PC-9 (cell line): Measurements from ENCODE around the gene DIAPH3. TPM values are rescaled to one million over a fixed set of nuclear protein-coding genes. Genes with fewer than 3 reads are reported as not detected.

Experiments used
- BruUV-seq: library from RNA; stranded (reverse); fragments of 400-500 nt; replicated peaks from 2 replicates; lab custom pipeline; 2021; lab: Mats Ljungman, UMichigan
- CTCF ChIA-PET: fragments of 300-600 bp; sonication (Branson Sonifier 250); formaldehyde crosslinking; loops from one replicate; lab custom pipeline; 2022; ENCODE audit warnings: antibody characterized with exemption; lab: Charles Lee
- POLR2A ChIA-PET: fragments of 300-600 bp; sonication (Branson Sonifier 250); formaldehyde crosslinking; loops from one replicate; lab custom pipeline; 2022; ENCODE audit warnings: antibody characterized with exemption; ENCODE audit not compliant: unreplicated experiment; lab: Charles Lee
- DNase-seq, 2 experiments: peaks; one replicate each; pipeline versions ENCODE4 v3.0.0 to v3.0.0-alpha.2; 2015 to 2022; ENCODE audit warnings: mixed read lengths in 1 of 2
- H2AFZ ChIP-seq: fragments of 200-600 bp; sonication (generic); 2 replicates; pipeline ENCODE4 v1.8.1; 2017; ENCODE audit warnings: antibody characterized with exemption
- H3F3A ChIP-seq: fragments of 200-600 bp; sonication (generic); 2 replicates; pipeline ENCODE4 v1.8.1; 2017; ENCODE audit warnings: antibody characterized with exemption, mild to moderate bottlenecking, low read depth; ENCODE audit not compliant: insufficient read depth
- H3K27ac ChIP-seq: fragments of 200-600 bp; sonication (generic); 2 replicates; pipeline ENCODE4 v1.6.1; 2016; ENCODE audit warnings: mixed run types
- H3K27me3 ChIP-seq: fragments of 200-600 bp; sonication (generic); 2 replicates; pipeline ENCODE4 v1.6.1; 2016; ENCODE audit warnings: low read depth, mixed run types; ENCODE audit not compliant: insufficient read depth
- H3K36me3 ChIP-seq: fragments of 200-600 bp; sonication (generic); 2 replicates; pipeline ENCODE4 v1.6.1; 2016; ENCODE audit warnings: low read depth, mixed run types
- H3K4me1 ChIP-seq: fragments of 200-600 bp; sonication (generic); replicated peaks from 2 replicates; pipeline ENCODE4 v1.6.1; 2016; ENCODE audit warnings: mixed run types; ENCODE audit not compliant: insufficient read depth
- H3K4me2 ChIP-seq: fragments of 200-600 bp; sonication (generic); 2 replicates; pipeline ENCODE4 v1.6.1; 2017; ENCODE audit warnings: mixed run types
- H3K4me3 ChIP-seq: fragments of 200-600 bp; sonication (generic); 2 replicates; pipeline ENCODE4 v1.6.1; 2016; ENCODE audit warnings: mixed run types
- H3K79me2 ChIP-seq: fragments of 200-600 bp; sonication (generic); 2 replicates; pipeline ENCODE4 v1.6.1; 2017; ENCODE audit warnings: low read depth, mixed run types
- H3K9me2 ChIP-seq: fragments of 200-600 bp; sonication (generic); 2 replicates; pipeline ENCODE4 v1.8.1; 2017; ENCODE audit warnings: mild to moderate bottlenecking; ENCODE audit not compliant: insufficient read depth
- H3K9me3 ChIP-seq: fragments of 200-600 bp; sonication (generic); 2 replicates; pipeline ENCODE4 v1.8.1; 2016; ENCODE audit warnings: low read depth; ENCODE audit not compliant: insufficient read depth
- H4K20me1 ChIP-seq: fragments of 200-600 bp; sonication (generic); 2 replicates; pipeline ENCODE4 v1.8.1; 2017; ENCODE audit not compliant: insufficient read depth
- EZH2 ChIP-seq: fragments of 200-600 bp; sonication (generic); IDR thresholded peaks from 2 replicates; pipeline ENCODE4 v1.8.0; 2017; ENCODE audit warnings: antibody characterized with exemption, low read depth
- intact Hi-C: fragments of 100-400 bp; cut with micrococcal nuclease; formaldehyde crosslinking; loops from one replicate; pipeline ENCODE4 v1.10.0; 2022; ENCODE audit not compliant: unreplicated experiment
- total RNA-seq: library from RNA; stranded (reverse); gene quantifications from 2 replicates; pipeline ENCODE4 v1.2.3, GENCODE V29; 2021
- TF ChIP-seq, protein P1 (sequence below): fragments of 200-600 bp; sonication (generic); conservative IDR thresholded peaks from 2 replicates; pipeline ENCODE4 v1.6.1; 2017; ENCODE audit warnings: mixed run types, antibody characterized with exemption, mild to moderate bottlenecking, moderate library complexity

The DIAPH3 gene
- total RNA-seq, 1 experiment from 2014 or later = 39.3 TPM

DNA sequence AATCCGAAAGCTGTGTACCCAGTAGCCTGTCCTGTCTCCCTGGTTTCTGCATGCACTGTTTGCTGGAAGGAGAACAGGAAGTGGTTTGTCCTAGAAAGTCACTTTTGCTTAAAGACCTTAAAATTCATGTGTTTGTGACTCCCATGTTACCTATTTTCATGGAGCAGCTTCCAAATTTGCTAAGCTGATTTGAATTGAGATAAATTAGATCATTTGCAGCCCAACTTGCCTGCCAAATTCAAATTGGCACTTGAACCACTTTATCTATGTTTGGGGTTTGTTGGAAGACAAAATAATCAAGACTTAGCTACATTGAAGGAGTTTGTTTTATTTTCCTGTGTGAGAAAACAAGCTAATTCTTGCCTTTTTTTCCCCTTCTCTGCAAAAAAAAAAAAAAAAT is 532.5 kb downstream of the DIAPH3 start:
- no peaks in the 10 kb centered on the region for H3K79me2 ChIP-seq
- H3K27me3 ChIP-seq = peaks cover 16% of the 10 kb centered on the region; the same call in 1 of the 2 replicates
- CTCF ChIA-PET = no interaction called here
- no peaks in the 10 kb centered on the region for H3F3A ChIP-seq
- no TSS peak for BruUV-seq
- H3K36me3 ChIP-seq = no peaks in the 10 kb centered on the region
- no peaks in the 10 kb centered on the region for H4K20me1 ChIP-seq
- no peaks in the 10 kb centered on the region for H3K9me3 ChIP-seq
- intact Hi-C loops = no loop called here
- H2AFZ ChIP-seq = no peak overlapping the region
- no peak overlapping the region for H3K27ac ChIP-seq
- POLR2A ChIA-PET = no interaction called here
- DNase-seq = no peak
- no peak overlapping the region for H3K4me3 ChIP-seq
- no peak overlapping the region for H3K4me2 ChIP-seq
- no peaks in the 10 kb centered on the region for H3K4me1 ChIP-seq
- TF ChIP-seq EZH2 = no peak
- TF ChIP-seq, protein P1, sequence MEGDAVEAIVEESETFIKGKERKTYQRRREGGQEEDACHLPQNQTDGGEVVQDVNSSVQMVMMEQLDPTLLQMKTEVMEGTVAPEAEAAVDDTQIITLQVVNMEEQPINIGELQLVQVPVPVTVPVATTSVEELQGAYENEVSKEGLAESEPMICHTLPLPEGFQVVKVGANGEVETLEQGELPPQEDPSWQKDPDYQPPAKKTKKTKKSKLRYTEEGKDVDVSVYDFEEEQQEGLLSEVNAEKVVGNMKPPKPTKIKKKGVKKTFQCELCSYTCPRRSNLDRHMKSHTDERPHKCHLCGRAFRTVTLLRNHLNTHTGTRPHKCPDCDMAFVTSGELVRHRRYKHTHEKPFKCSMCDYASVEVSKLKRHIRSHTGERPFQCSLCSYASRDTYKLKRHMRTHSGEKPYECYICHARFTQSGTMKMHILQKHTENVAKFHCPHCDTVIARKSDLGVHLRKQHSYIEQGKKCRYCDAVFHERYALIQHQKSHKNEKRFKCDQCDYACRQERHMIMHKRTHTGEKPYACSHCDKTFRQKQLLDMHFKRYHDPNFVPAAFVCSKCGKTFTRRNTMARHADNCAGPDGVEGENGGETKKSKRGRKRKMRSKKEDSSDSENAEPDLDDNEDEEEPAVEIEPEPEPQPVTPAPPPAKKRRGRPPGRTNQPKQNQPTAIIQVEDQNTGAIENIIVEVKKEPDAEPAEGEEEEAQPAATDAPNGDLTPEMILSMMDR = no peak
- H3K9me2 ChIP-seq = no peaks in the 10 kb centered on the region

DNA sequence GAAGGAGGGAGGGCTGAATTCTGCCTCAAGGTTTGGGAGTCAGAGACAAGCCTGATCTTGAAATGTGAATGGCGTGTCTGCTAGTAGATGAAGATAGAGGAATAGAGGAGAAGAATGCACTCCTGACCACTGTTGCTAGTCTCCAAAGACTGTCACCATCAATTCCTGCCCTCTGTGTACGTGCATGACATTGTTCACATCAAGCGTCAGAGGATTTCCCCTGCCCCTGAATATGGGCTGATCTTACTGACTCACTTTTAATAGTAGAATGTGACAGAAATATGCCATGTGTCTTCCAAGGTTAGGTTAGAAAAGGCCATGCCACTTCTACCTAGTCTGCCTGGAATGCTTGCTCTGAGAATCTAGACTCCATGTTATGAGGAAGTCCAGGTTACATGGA is 538.6 kb downstream of the DIAPH3 start:
- H2AFZ ChIP-seq = no peak overlapping the region
- no peaks in the 10 kb centered on the region for H3K9me2 ChIP-seq
- no TSS peak for BruUV-seq
- no peak overlapping the region for H3K27ac ChIP-seq
- no peaks in the 10 kb centered on the region for H3K79me2 ChIP-seq
- POLR2A ChIA-PET = no interaction called here
- H3K4me2 ChIP-seq = no peak overlapping the region
- no peak overlapping the region for H3K4me3 ChIP-seq
- H3K36me3 ChIP-seq = no peaks in the 10 kb centered on the region
- H3F3A ChIP-seq = no peaks in the 10 kb centered on the region
- no peak for DNase-seq
- no peaks in the 10 kb centered on the region for H3K4me1 ChIP-seq
- TF ChIP-seq, protein P1 = no peak
- no peak for TF ChIP-seq EZH2
- H3K9me3 ChIP-seq = no peaks in the 10 kb centered on the region
- CTCF ChIA-PET = no interaction called here
- H4K20me1 ChIP-seq = no peaks in the 10 kb centered on the region
- peaks cover 14% of the 10 kb centered on the region; the same call in 1 of the 2 replicates for H3K27me3 ChIP-seq
- intact Hi-C loops = no loop called here

DNA sequence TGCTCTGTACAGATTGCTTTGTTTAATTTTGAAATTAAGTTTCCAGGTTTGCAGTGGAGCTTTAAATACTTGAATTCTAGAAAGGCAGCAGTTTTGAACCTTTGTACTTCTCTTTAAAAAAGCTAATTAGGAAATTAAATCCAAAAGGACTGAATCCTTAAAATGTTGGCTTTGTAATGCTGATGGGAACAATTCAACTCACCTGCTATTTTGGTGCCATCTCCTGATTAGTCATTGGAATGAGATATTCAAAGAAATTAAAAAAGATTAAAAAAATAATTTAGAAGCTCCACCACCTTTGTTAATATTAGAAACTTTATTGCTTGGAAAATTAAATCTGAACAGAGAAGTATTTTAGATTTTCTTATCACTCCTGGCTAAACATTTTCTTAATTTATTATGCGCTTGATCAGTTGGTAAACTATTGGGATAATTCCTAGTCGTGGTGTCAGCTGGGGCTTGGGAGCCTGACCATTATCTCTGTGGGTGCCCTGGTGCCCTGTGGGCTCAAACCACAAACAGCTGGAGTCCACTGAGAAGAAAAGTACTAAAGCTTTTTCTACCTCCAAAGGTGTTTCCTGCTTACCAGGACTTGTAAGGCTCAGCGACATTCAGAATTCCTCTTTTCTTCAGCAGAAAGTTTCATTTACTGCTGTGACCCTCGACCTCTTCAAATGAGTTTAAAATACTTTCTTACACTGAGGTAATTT is 540.4 kb downstream of the DIAPH3 start:
- Histone ChIP-seq H3K4me2 (no peak overlapping the region), H3K79me2 (no peaks in the 10 kb centered on the region), H3K4me3 (no peak overlapping the region), H3K27ac (no peak overlapping the region), H3K9me2 (no peaks in the 10 kb centered on the region), H3K9me3 (no peaks in the 10 kb centered on the region), H2AFZ (no peak overlapping the region), H3F3A (no peaks in the 10 kb centered on the region), H3K36me3 (no peaks in the 10 kb centered on the region), H4K20me1 (no peaks in the 10 kb centered on the region), H3K4me1 (no peaks in the 10 kb centered on the region), H3K27me3 (peaks cover 12% of the 10 kb centered on the region; the same call in 1 of the 2 replicates)
- CTCF ChIA-PET = no interaction called here
- DNase-seq = no peak
- BruUV-seq = no TSS peak
- POLR2A ChIA-PET = no interaction called here
- TF ChIP-seq EZH2 = no peak
- TF ChIP-seq, protein P1 = no peak
- intact Hi-C loops = no loop called here
